Ectodermal cell (in vitro differentiated cells): ENCODE measurements around the gene NHERF2.

Source experiments
- H3K27ac ChIP-seq: 2 replicates; pipeline ENCODE4 v1.7.0; 2013; ENCODE audit warnings: mild to moderate bottlenecking, low read depth, low read length; ENCODE audit not compliant: insufficient read depth, poor library complexity, severe bottlenecking
- H3K27me3 ChIP-seq: 2 replicates; pipeline ENCODE4 v1.7.0; 2013; ENCODE audit warnings: mild to moderate bottlenecking, low read length; ENCODE audit not compliant: insufficient read depth, control insufficient read depth, poor library complexity, severe bottlenecking
- H3K36me3 ChIP-seq: one replicate; pipeline ENCODE4 v1.7.0; 2013; ENCODE audit warnings: low read length; ENCODE audit not compliant: control insufficient read depth, insufficient read depth
- H3K4me1 ChIP-seq: one replicate; pipeline ENCODE4 v1.7.0; 2013; ENCODE audit warnings: low read length; ENCODE audit not compliant: control insufficient read depth, insufficient read depth
- H3K4me3 ChIP-seq: 2 replicates; pipeline ENCODE4 v1.7.0; 2013; ENCODE audit warnings: low read depth, low read length, control low read depth; ENCODE audit not compliant: insufficient read depth
- H3K9me3 ChIP-seq: 2 replicates; pipeline ENCODE4 v1.7.0; 2013; ENCODE audit warnings: mild to moderate bottlenecking, low read length, moderate library complexity; ENCODE audit not compliant: control insufficient read depth
- WGBS, 2 experiments: methylation state at CpG; one replicate each; pipeline ENCODE4 v1.1.7; 2013; ENCODE audit warnings: missing lambda C conversion rate in 2 of 2; 5-methylcytosine and 5-hydroxymethylcytosine counted together

The NHERF2 gene

GRCh38 chr16:2019921-2020831, 6.5 kb upstream of the NHERF2 start:
- Histone ChIP-seq H3K4me1 (no peaks in the 10 kb centered on the region), H3K27ac (no peak overlapping the region), H3K9me3 (no peaks in the 10 kb centered on the region), H3K27me3 (peaks cover 70% of the 10 kb centered on the region), H3K36me3 (no peaks in the 10 kb centered on the region), H3K4me3 (peak overlapping the region; percentile 1)
- 3% methylated on average over 96 of the region's 96 CpGs for WGBS, 2 experiments

- no peaks in the 10 kb centered on the region for H3K9me3 ChIP-seq
- peak overlapping the region; percentile 32 for H3K4me3 ChIP-seq
- H3K4me1 ChIP-seq: no peaks in the 10 kb centered on the region
- WGBS, 2 experiments: 4% methylated on average over 14 of the region's 14 CpGs
- no peaks in the 10 kb centered on the region for H3K36me3 ChIP-seq
- no peak overlapping the region for H3K27ac ChIP-seq
- peaks cover 91% of the 10 kb centered on the region for H3K27me3 ChIP-seq
Observed at GRCh38 chr16:2022723-2023091, 4.0 kb upstream of the NHERF2 start.

- H3K36me3 ChIP-seq: no peaks in the 10 kb centered on the region
- peaks cover 91% of the 10 kb centered on the region for H3K27me3 ChIP-seq
- H3K9me3 ChIP-seq: no peaks in the 10 kb centered on the region
- WGBS, 2 experiments: 16% methylated on average over 53 of the region's 53 CpGs
- H3K4me3 ChIP-seq: peak overlapping the region; percentile 32
- H3K27ac ChIP-seq: no peak overlapping the region
- H3K4me1 ChIP-seq: no peaks in the 10 kb centered on the region
Observed at GRCh38 chr16:2023092-2024031, 3.3 kb upstream of the NHERF2 start.

- Histone ChIP-seq H3K27me3 (peaks cover 90% of the 10 kb centered on the region), H3K36me3 (no peaks in the 10 kb centered on the region), H3K9me3 (no peaks in the 10 kb centered on the region), H3K27ac (no peak overlapping the region), H3K4me3 (peak overlapping the region; percentile 32), H3K4me1 (no peaks in the 10 kb centered on the region)
- WGBS, 2 experiments: 92 to 95% methylated on average over 12 of the region's 12 CpGs
Observed at GRCh38 chr16:2024032-2024420, 2.7 kb upstream of the NHERF2 start.

- Histone ChIP-seq H3K4me1 (no peaks in the 10 kb centered on the region), H3K27ac (no peak overlapping the region), H3K36me3 (no peaks in the 10 kb centered on the region), H3K9me3 (no peaks in the 10 kb centered on the region), H3K27me3 (peaks cover 78% of the 10 kb centered on the region), H3K4me3 (no peak overlapping the region)
- WGBS, 2 experiments: 90 to 91% methylated on average over 14 of the region's 14 CpGs
Observed at GRCh38 chr16:2025251-2025650, 1.5 kb upstream of the NHERF2 start.

- Histone ChIP-seq H3K4me3 (no peak overlapping the region), H3K27ac (no peak overlapping the region), H3K9me3 (no peaks in the 10 kb centered on the region), H3K27me3 (peaks cover 71% of the 10 kb centered on the region), H3K4me1 (no peaks in the 10 kb centered on the region), H3K36me3 (no peaks in the 10 kb centered on the region)
- 87 to 89% methylated on average over 16 of the region's 16 CpGs for WGBS, 2 experiments
Observed at GRCh38 chr16:2025878-2026460, 733 bp upstream of the NHERF2 start.

- Histone ChIP-seq H3K36me3 (no peaks in the 10 kb centered on the region), H3K27me3 (peaks cover 57% of the 10 kb centered on the region), H3K9me3 (no peaks in the 10 kb centered on the region), H3K4me3 (peak overlapping the region; percentile 40), H3K4me1 (no peaks in the 10 kb centered on the region), H3K27ac (no peak overlapping the region)
- 13 to 14% methylated on average over 76 of the region's 76 CpGs for WGBS, 2 experiments
Observed at GRCh38 chr16:2027024-2028010, 615 bp downstream of the NHERF2 start.

- Histone ChIP-seq H3K27me3 (peaks cover 53% of the 10 kb centered on the region), H3K36me3 (no peaks in the 10 kb centered on the region), H3K4me3 (no peak overlapping the region), H3K27ac (no peak overlapping the region), H3K4me1 (peaks cover under 1% of the 10 kb centered on the region), H3K9me3 (no peaks in the 10 kb centered on the region)
- 93 to 96% methylated on average over 3 of the region's 3 CpGs for WGBS, 2 experiments
Observed at GRCh38 chr16:2028146-2028545, 1.4 kb downstream of the NHERF2 start.

- no peaks in the 10 kb centered on the region for H3K36me3 ChIP-seq
Observed at GRCh38 chr16:2028620-2029220, 2.0 kb downstream of the NHERF2 start.

More at GRCh38 chr16:2028620-2029220, 2.0 kb downstream of the NHERF2 start:
- Histone ChIP-seq H3K4me3 (no peak overlapping the region), H3K9me3 (no peaks in the 10 kb centered on the region), H3K4me1 (peaks cover 7% of the 10 kb centered on the region), H3K27ac (no peak overlapping the region), H3K27me3 (peaks cover 49% of the 10 kb centered on the region)
- WGBS, 2 experiments: 93 to 94% methylated on average over 18 of the region's 18 CpGs
